ENCODE measurements around the gene TRMT61A. TPM values are rescaled to one million over a fixed set of nuclear protein-coding genes. Genes with fewer than 3 reads are reported as not detected.

TRMT61A gene
- total and polyA plus RNA-seq, 9 of the 15 experiments (the other 6 are each of a cell fraction or from before 2014, with no cell fraction given), result 0.10 to 24.8 (median 5.1) TPM

GRCh38 chr14:103533137-103533998 is 4.4 kb downstream of the TRMT61A start (continued):
- TF ChIP-seq ARID2 (IDR thresholded peaks at IDR 0.05) (no peak), PHB2 (IDR thresholded peaks at IDR 0.05; ENCODE audit: low read depth) (no peak), ID3 (CRISPR knock-in tag; IDR thresholded peaks at IDR 0.05) (no peak), ID3 (tag; IDR thresholded peaks at IDR 0.05) (no peak), FOXK1 (CRISPR knock-in tag; IDR thresholded peaks at IDR 0.05; ENCODE audit: borderline replicate concordance) (no peak), ZNF561 (CRISPR knock-in tag; conservative IDR thresholded peaks at IDR 0.05) (no peak), GATA2 (CRISPR knock-in tag; IDR thresholded peaks at IDR 0.05) (no peak), ZNF274 (IDR thresholded peaks at IDR 0.05; ENCODE audit: borderline replicate concordance, low read depth, low read length) (no peak), CCNT2 (IDR thresholded peaks at IDR 0.05; ENCODE audit: borderline replicate concordance, extremely low read depth, insufficient read length, low read depth, low read length) (no peak)

- Histone ChIP-seq H3K4me1 (replicated peaks in 1 of 2; ENCODE audit: control insufficient read depth in 2 of 2, insufficient read depth in 2 of 2, low read length in 2 of 2) (peaks cover 5 to 84% of the 10 kb centered on the region in 2 experiments; a peak in 4 of 5 replicates), H3K9ac (ENCODE audit: insufficient read depth in 1 of 2, low read depth in 2 of 2, low read length in 2 of 2) (no peak overlapping the region), H3K4me3 (no peak overlapping the region), H2AFZ (ENCODE audit: low read depth, low read length) (no peak overlapping the region), H3K4me2 (ENCODE audit: insufficient read depth, low read length) (no peak overlapping the region), H3K27ac (ENCODE audit: extremely low read depth, low read depth, low read length) (no peak overlapping the region), H4K20me1 (replicated peaks; ENCODE audit: control insufficient read depth, insufficient read depth, low read length) (no peaks in the 10 kb centered on the region; the same call in 1 of the 2 replicates), H3K9me1 (ENCODE audit: control insufficient read depth, insufficient read depth, low read length) (peaks cover 6% of the 10 kb centered on the region), H3K79me2 (ENCODE audit: control insufficient read depth, insufficient read depth, low read length) (peaks cover 23% of the 10 kb centered on the region), H3K36me3 (ENCODE audit: control insufficient read depth, insufficient read depth, low read length) (peaks cover 51% of the 10 kb centered on the region; the same call in 2 of the 3 replicates), H3K9me3 (replicated peaks; ENCODE audit: control insufficient read depth, insufficient read depth, low read depth, low read length) (no peaks in the 10 kb centered on the region), H3K27me3 (ENCODE audit: control insufficient read depth in 2 of 2, insufficient read depth in 2 of 2, low read length in 2 of 2) (no peaks in the 10 kb centered on the region)
- ATAC-seq (no peak), FAIRE-seq (no peak), DNase-seq (ENCODE audit: extremely low read depth in 1 of 4, low spot score in 3 of 4) (no peak)
- ChIA-PET POLR2A (interaction anchor here (0.7 to 1.9 kb wide), 3 partner anchors 11 to 416 kb away, joined by 3 to 4 read pairs (median 3); partner anchors contain the start of gene CKB), CTCF (ENCODE audit: low intra/inter-chr PET ratio) (no interaction called here)
- intact Hi-C loops (cut with micrococcal nuclease) (no loop called here), in situ Hi-C loops (cut with MboI) (loop anchor here (10.0 kb wide), 1 partner anchor 449 kb away; the partner anchor contains the start of gene LBHD2)
- TF ChIP-seq RBFOX2 (IDR thresholded peaks at IDR 0.05; ENCODE audit: low read depth, low read length) (peak; percentile 16; the same call in 1 of the 2 replicates), ZNF41 (CRISPR knock-in tag; conservative IDR thresholded peaks at IDR 0.05) (no peak), SETDB1 (IDR thresholded peaks at IDR 0.05; ENCODE audit: low read length) (no peak)
- no TSS peak for BruUV-seq (replicated peaks)
- 87% methylated on average over 8 of the region's 25 CpGs for WGBS (ENCODE audit: insufficient coverage, low coverage, missing lambda C conversion rate)
These were observed 5.1 kb downstream of the TRMT61A start for GRCh38 chr14:103533999-103534575.

All from K562 (cell line).